Epithelial cell of esophagus (primary cell): ENCODE measurements around the gene MRPL12.

Source experiments
- DNase-seq: peaks from one replicate; pipeline ENCODE4 v3.0.0; 2010; ENCODE audit warnings: low read depth
- H3K4me3 ChIP-seq: 2 replicates; pipeline ENCODE4 v1.5.1; 2011; ENCODE audit warnings: mild to moderate bottlenecking, low read length, control low read depth
- CTCF ChIP-seq: IDR thresholded peaks from 2 replicates; pipeline ENCODE4 v1.5.1; 2011; ENCODE audit warnings: low read depth, mild to moderate bottlenecking, low read length, control low read depth, inconsistent platforms; ENCODE audit not compliant: insufficient read depth; ENCODE audit errors: missing control alignments

MRPL12 gene

DNA sequence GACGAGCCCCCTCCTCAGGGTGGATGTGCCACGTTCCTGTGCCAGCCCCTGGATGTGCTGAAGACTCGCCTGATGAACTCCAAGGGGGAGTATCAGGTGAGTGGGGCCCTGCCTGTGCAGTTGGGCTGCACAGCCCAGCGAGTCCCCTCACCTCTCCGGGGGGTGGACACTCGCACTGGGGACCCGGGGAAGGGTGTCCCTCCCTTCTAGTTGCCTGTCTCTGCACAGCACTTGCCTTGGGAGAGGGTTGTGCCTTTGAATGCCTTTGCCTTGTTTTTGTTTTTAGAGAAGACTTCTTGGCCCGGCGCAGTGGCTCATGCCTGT lies 14.6 kb downstream of the MRPL12 start:
- TF ChIP-seq CTCF = no peak
- H3K4me3 ChIP-seq = no peak overlapping the region
- no peak for DNase-seq

GRCh38 chr17:81719410-81720266 lies 16.5 kb downstream of the MRPL12 start:
- no peak for DNase-seq
- no peak overlapping the region for H3K4me3 ChIP-seq
- no peak for TF ChIP-seq CTCF

DNA sequence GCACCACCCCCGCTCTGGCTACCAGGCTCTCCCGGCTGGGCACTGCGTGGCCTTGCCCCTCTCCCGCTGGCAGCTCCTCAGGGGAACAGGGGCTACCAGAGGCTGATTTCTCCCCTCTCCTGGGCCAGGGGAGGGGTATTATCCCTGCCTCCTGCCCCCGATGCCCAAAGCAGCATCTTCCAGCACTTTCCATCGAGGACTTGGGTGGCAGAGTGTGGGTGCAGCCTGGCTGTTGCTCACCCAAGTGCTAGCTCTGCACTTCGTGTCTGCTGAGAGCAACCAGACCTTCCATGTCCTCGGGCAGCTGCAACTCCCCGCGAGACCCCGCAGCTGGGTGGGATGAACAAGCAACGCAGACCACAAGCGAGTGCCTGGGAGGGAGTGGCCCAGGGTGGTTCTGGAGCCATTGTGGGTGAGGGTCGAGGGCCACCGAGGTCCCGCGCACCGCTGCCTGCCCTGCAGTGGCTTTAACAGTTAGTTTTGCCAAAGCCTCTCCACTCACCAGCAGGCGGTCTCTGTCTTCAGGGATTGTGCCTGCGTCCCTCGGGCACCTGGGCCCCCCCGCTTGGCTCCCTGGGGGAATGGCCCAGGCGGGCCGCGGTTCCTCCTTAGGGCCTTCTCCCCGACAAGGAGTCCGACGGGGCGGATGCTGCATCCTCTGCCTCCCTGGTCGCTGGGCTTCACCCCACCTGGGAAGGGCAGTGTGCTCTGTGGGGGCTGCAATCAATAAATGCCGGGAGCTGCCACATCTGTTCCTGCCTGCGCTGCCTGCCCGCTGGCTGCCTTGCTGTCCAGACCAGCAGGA lies 17.3 kb downstream of the MRPL12 start:
- DNase-seq = no peak
- no peak overlapping the region for H3K4me3 ChIP-seq

DNA sequence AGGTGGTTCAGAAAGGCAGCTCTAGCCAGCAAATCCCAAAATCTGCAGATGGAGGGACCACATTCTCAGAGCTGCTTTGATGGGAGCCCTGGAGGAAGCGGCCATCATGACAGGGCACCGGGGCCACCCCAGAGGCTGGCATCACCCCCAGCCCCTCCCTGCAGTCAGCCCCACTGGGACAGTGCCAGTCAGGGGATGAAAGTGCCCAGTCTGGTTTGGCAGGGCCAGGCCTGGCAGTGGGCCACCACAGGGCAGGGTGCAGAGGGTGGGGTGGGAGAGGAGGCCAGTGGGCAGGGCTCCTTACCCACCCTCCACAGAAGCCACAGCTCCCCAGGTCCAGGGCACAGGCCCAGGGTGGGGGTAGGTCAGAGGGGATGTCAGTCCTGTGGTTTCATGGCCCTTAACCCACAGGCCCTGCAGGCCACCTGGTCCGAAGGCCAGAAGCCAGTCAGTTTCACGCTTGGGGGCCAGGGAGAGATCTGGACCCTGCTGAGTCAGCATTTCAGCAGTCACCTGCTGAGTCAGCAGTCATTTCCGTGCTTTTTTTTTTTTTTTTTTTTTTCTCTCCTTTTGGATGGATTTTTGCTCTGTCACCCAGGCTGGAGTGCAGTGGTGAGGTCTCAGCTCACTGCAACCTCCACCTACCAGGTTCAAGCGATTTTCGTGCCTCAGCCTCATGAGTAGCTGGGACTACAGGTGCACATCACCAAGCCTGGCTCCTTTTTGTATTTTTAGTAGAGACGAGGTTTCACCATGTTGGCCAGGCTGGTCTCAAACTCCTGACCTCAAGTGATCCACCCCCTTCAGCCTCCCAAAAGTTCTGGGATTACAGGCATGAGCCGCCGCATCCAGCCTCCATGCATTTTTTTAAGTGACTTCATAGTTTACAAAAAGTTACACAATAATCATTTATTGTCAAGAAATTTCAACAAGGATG lies 19.3 kb downstream of the MRPL12 start:
- no peak overlapping the region for H3K4me3 ChIP-seq
- TF ChIP-seq CTCF = no peak
- DNase-seq = peak; percentile 59

More for the DNA sequence above, 17.3 kb downstream of the MRPL12 start:
- TF ChIP-seq CTCF = no peak

DNA sequence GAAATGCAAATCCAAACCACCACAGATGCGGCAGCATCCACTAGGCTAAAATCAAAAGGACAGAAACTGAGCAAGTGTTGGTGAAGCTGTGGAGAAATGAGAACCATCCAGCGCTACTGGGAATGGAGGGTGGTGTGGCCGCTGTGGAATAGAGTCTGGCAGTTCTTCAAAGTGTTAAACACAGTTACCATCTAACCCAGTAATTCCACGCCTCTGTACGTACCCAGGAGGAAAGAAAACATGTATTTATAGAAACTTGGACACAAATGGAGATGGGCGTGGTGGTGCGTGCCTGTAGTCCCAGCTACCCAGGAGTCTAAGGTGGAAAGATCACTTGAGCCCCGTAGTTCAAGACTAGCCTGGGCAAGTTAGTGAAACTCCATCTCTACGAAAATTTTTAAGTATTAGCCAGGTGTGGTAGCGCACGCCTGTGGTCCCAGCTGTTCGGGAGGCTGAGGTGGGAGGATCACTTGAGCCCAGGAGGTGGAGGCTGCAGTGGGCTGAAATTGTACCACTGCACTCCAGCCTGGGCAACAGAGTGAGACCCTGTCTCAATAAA lies 20.6 kb downstream of the MRPL12 start:
- H3K4me3 ChIP-seq = no peak overlapping the region
- no peak for TF ChIP-seq CTCF
- DNase-seq = peak; percentile 58

DNA sequence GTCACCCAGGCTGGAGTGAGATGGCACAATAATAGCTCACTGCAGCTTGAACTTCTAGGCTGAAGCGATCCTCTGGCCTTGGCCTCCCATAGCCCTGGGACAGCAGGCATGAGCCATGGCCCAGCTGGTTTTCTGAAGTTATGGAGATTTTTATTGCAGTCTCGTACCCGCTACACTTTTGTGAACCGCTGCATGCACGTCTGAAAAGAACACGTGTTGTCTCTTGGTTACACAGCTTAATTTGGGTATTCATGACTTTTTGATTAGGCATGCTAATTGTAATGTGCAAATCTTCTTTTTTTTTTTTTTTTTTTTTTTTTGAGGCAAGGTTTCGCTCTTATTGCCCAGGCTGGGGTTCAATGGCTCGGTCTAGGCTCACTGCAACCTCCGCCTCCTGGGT lies 22.3 kb downstream of the MRPL12 start:
- H3K4me3 ChIP-seq = no peak overlapping the region
- no peak for DNase-seq
- no peak for TF ChIP-seq CTCF
